B cell (primary cell): Measurements from ENCODE around the gene MMP12.

Source experiments
- CTCF ChIP-seq: fragments of 200-600 bp; IDR thresholded peaks from one replicate; pipeline ENCODE4 v1.8.0; 2022; ENCODE audit warnings: antibody characterized with exemption, mild to moderate bottlenecking
- EZH2 ChIP-seq: IDR thresholded peaks from 2 replicates; pipeline ENCODE4 v1.6.1; 2012; ENCODE audit warnings: borderline replicate concordance, low read depth, mild to moderate bottlenecking, moderate library complexity, low read length; ENCODE audit not compliant: insufficient read depth, poor library complexity, severe bottlenecking

- no peak for TF ChIP-seq CTCF
- TF ChIP-seq EZH2, result no peak
These were observed 38.4 kb downstream of the MMP12 start for GRCh38 chr11:102836290-102836875.
